ENCODE results near the gene CSNK2A2. TPM values are rescaled to one million over a fixed set of nuclear protein-coding genes. Genes with fewer than 3 reads are reported as not detected.
A peak's percentile ranks its signal among the peaks of the same experiment; 100 is the strongest.

The CSNK2A2 gene
- total RNA-seq: 24.8 and 26.8 TPM in 2 replicates

DNA sequence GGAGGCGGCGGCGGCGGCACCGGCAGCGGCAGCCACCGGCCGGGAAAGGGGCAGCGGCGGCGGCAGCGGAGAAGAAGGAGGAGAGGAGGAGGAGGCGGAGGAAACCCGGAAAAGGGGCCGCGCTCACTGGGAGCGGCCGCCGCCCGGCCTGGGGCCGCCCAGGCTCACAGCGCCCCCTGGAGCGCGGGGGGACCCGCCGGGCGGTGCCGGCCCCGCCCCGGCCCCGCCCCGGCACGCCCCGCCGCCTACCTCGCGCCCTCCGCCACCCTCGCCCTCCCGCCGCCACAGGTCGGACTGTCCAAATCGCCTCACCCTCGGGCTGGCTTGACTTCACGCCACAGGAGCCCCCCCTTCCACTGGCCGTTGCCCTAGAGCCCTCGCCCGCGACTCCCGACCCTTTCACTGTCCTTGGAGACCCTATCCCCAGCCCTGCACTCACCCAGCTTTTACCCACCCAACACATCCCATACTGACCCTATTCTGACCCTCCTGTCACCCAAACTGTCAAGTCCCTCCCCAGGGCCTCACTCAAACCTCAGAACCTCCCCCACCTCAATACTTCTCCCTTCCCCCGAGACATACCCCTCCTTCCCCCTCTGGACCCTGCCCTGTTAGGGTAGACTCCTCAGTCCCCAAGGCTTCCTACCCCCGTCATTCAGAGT, at the start of gene CSNK2A2:
TSS of gene CSNK2A2 (minus strand) at position 85 of the 662 bp plus-strand sequence. CDS start 370 bp downstream, outside the sequence.
- peak within 1 kb of the TSS; percentile 88 for H3K4me3 ChIP-seq (ENCODE audit: low read depth, low read length)
- TF ChIP-seq CTCF (IDR thresholded peaks at IDR 0.05; ENCODE audit: insufficient read depth, low read depth, low read length): no peak
- peak; percentile 66 for DNase-seq (ENCODE audit: low read depth)

GRCh38 chr16:58243528-58244004, 45.7 kb upstream of the CSNK2A2 start:
- DNase-seq (ENCODE audit: low read depth): no peak
- H3K4me3 ChIP-seq (ENCODE audit: low read depth, low read length): no peak overlapping the region
- no peak for TF ChIP-seq CTCF (IDR thresholded peaks at IDR 0.05; ENCODE audit: insufficient read depth, low read depth, low read length)

DNA sequence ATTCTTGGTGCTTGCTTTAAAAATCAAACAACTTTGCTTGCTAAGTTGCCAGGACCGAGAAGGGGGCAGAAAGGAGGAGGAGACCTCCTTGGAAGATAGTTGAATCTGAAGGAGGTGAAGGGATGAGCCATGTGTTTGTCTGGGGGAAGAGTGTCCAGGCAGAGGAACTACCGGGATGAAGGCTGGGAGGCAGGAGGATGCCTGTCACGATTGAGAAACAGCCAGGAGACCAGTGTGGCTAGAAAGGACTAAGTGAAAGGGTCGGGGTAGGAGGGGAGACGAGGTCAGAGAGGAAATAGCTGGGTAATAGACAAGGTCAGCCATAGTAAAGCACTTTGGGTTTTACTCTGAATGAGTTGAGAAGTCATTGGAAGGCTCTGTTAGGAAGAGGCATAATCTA, 38.9 kb upstream of the CSNK2A2 start:
- TF ChIP-seq CTCF (IDR thresholded peaks at IDR 0.05; ENCODE audit: insufficient read depth, low read depth, low read length): no peak
- H3K4me3 ChIP-seq (ENCODE audit: low read depth, low read length): no peak overlapping the region
- no peak for DNase-seq (ENCODE audit: low read depth)

- peak overlapping the region; percentile 49 for H3K4me3 ChIP-seq (ENCODE audit: low read depth, low read length)
- peak; percentile 48 for DNase-seq (ENCODE audit: low read depth)
- no peak for TF ChIP-seq CTCF (IDR thresholded peaks at IDR 0.05; ENCODE audit: insufficient read depth, low read depth, low read length)
Observed at GRCh38 chr16:58236231-58236690, 38.4 kb upstream of the CSNK2A2 start.

- TF ChIP-seq CTCF (IDR thresholded peaks at IDR 0.05; ENCODE audit: insufficient read depth, low read depth, low read length): no peak
- no peak overlapping the region for H3K4me3 ChIP-seq (ENCODE audit: low read depth, low read length)
Observed at GRCh38 chr16:58235663-58236062, 37.8 kb upstream of the CSNK2A2 start.

GRCh38 chr16:58234831-58235595, 37.1 kb upstream of the CSNK2A2 start:
- H3K4me3 ChIP-seq (ENCODE audit: low read depth, low read length): no peak overlapping the region
- no peak for DNase-seq (ENCODE audit: low read depth)
- TF ChIP-seq CTCF (IDR thresholded peaks at IDR 0.05; ENCODE audit: insufficient read depth, low read depth, low read length): no peak

More at GRCh38 chr16:58235663-58236062, 37.8 kb upstream of the CSNK2A2 start:
- no peak for DNase-seq (ENCODE audit: low read depth)
